GM19395 (cell line): ENCODE data around the gene IRF4.

Experiments used
- ATAC-seq: cut with Tn5 transposase; IDR thresholded peaks from one replicate; pipeline ENCODE4 v1.9.1; 2021; ENCODE audit warnings: mild to moderate bottlenecking, moderate library complexity; ENCODE audit not compliant: unreplicated experiment

Gene IRF4

DNA sequence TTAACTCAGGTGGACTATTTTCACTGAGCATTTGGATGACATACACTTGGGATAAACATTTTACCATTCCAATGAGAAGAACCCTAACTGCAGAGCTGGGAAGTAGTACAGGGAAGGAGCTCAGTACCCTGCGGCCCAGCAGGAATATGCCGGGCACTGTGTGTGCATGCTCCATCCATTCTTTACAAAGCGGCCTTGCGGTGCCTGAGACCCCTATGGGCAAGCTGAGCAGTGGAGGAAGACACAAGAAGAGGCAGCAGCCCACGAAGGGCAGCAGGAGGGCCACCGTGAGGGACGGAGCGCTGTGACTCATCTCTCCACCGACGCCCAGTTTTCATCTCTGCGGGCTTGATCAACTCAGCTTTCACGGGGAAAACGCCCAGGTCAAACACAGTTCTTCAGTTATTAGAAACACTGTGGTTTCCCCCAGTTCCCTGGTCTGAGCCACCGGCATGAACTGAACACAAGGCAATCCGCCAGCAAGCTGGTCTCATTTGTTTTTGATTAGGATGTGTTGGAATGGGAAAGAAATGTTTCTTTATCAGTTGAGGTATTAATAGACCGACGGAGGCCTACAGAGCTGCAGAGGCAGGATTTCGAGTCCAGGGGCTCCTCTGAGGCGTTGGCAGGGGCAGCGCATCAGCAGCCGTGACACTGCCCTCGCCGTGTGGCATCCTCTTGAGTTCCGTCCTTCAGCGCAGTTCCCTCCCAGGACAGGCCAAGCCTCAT is 44.9 kb downstream of the IRF4 start:
- ATAC-seq = no peak

DNA sequence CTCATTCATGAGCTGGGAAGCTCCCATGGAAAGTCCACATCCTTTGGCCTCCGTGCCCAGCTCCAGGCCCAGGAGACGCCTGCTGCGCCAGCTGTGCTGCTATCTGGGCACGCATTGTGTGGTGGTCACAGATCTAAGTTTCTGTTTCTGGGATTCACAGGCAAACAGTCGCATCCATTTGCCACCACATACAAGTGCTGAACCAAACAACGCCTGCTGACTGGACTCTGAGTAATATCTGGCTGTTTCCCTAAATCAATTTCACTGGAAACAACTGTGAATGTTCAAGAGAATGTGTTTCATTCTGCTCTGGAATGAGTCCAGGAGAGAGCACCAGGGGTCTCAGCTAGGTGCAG is 45.5 kb downstream of the IRF4 start:
- no peak for ATAC-seq

DNA sequence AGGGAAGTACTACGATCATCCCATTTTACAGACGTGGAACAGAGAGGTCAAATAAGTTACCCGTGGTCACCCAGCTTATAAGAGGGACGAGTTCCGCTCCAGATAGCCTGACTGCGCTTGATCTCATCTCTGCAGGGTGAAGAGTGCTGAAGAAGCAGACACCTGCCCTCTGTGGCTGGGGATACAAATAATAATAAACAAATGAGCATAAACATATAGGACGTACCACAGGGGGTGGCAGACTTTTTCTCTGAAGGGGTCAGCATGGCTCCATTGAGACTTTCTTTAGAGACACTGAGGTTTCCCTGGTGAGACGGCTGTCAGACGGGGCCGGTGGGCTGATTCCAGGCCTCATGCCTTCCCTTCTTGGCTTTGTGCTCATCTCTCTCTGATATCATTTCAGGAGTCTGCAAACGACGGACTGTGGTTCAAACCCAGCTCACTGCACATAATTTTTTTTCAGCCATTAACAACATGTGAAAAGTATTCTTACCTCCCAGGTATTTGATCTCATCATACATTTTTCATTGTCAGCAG is 47.1 kb downstream of the IRF4 start:
- no peak for ATAC-seq

DNA sequence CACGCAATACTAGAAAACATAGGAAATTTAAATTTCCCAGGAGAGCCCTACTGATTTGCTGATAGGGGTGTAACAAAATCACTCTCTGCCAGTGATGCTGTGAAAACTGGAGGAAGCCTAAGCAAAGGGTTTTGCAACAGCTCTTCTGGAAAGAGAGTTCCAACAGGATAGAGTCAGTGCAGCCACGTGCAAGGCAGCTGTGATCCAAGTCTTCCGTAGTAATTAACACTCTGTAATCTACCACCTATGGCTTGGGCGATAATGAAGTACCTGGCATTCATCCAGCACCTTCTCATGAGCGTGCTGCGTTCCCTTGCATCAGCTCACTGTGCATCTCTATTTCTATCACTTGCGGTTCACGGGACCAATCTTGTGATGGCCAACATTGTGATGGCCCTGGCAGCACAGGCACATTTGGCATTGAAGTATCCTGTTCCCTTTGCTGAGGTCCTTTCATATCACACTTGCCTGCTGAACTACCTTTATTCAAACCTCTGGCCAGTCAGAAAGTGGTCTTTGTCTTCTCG is 48.2 kb downstream of the IRF4 start:
- ATAC-seq = no peak

DNA sequence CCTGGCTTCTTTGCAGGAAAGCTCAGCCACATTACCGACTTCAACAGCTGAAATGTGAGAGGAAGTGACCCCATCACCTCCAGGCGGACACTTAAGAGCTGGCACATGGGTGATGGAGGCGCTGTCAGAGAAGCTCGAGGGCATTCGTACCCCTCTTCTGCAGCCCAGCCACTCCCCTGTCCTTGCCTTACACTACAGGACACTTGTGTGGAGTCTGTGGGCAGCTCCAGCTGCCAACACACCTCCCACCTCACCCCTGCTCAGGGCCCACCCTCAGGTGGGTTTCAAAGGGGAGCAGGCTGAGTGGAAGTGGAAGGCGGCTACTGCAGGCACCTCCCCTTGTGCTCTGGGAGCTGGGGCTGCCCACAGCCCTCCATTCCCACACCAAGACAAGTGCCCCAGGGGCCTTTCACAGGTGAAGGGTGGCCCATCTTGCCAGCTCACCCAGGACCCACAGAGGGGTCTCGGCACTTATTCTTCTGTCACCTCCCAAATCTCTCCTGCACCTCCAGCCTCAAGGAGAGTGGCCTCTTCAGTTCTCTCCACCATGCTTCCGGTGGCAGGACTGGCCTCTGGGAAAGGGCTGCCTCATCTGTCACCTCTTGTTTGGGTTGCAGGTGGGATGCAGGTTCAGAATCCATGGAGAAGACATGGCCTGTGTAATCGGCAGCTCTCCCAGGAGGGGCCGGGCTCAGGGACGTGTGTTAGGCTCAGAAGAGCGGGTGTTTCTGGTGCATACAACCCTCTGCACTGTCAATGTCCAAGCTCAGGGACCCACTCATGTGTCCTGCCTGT is 49.8 kb downstream of the IRF4 start:
- ATAC-seq = no peak

DNA sequence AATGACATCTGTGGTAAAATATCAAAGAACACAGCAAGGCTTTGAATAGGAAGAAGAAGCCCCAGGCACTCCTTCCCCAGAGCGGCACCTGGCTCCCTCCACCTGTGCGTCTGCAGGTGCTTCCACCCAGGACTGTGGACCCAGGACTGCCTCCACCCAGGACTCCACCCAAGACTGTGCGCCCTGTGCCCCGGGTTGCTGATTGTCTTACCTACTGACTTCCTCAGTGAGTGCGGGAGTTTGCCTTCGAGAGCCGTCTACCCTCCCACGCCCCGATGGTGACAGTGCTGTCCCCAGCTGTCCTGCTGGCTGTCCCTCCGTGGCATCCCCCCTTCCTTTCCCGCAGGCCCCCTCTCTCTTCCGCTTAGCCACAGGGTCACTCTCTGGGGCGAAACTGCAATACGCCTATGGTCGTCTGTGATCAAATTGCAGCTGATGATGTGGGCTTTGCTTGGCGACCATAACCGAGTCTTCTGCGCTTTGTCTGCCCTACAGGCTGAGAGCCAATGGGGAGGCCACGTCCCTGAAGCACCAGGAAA is 52.1 kb downstream of the IRF4 start:
- no peak for ATAC-seq

DNA sequence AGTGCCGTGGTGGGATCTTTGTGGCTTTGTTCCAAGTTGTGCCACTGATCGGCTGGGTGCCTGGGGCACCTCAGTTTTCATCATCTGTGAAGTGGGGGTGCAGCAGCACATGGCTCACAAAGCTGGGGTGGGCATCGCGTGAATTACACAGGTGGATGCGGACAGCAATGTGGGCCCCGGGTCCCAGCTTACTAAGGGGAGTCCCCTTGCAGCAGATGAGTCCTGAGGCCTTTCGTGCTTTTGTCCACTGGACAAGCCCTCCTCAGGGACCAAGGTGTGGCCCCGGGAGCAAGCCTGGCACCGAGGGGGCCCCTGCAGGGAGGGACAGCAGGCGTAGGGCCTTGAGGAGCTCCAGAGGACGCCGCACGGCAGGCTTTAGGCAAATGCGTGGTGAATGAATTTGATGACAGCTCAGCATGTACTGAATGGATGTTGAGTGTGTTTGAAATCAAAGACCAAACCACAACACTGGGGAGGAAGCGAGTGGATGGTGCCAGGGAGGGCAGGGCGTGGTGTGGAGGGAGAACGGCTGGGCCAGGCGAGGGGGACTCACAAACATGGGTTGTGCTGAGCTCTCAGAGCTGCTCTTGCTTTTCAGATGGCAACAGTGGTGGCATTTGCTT is 53.2 kb downstream of the IRF4 start:
- ATAC-seq = no peak

DNA sequence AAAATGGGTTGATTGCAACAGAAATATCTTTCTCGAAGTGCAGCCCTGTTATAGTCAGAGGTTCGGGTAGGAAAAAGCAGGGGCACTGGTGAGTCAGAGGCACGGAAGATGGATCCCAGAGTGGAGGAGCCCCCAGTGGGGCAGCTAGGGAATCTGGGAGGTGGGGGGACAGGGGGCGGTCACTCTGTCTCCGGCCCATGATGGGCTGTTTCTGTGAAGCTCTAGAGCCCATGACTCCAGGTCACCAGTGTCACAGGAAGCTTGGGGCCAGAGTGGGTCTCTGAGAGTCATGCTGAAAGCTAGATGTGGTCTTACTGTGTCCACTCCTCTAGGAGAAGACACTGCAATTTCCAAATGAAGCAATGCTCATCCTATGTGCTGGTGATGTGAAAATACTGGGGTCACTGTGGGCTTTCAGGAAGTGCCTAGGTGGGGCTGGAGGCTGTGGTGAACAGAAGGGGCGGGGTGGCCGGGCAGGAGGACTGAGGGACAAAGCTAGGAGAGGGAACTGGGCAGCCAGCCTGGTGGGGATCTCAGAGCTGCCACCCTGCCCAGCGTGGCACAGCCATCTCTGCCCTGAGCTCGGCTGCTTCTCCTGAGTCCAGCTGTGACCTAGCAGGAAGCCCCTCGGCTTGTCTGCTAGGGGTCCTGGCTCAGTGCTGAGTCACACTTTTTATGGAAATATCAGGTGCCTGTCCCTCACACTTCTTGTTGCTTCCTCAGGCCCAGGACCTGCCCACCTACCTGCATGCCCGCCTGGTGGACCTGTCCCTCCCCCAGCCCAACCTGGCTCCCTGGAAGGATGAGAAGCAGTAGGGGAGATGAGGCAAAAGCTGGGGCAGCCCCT is 54.2 kb downstream of the IRF4 start:
- no peak for ATAC-seq

DNA sequence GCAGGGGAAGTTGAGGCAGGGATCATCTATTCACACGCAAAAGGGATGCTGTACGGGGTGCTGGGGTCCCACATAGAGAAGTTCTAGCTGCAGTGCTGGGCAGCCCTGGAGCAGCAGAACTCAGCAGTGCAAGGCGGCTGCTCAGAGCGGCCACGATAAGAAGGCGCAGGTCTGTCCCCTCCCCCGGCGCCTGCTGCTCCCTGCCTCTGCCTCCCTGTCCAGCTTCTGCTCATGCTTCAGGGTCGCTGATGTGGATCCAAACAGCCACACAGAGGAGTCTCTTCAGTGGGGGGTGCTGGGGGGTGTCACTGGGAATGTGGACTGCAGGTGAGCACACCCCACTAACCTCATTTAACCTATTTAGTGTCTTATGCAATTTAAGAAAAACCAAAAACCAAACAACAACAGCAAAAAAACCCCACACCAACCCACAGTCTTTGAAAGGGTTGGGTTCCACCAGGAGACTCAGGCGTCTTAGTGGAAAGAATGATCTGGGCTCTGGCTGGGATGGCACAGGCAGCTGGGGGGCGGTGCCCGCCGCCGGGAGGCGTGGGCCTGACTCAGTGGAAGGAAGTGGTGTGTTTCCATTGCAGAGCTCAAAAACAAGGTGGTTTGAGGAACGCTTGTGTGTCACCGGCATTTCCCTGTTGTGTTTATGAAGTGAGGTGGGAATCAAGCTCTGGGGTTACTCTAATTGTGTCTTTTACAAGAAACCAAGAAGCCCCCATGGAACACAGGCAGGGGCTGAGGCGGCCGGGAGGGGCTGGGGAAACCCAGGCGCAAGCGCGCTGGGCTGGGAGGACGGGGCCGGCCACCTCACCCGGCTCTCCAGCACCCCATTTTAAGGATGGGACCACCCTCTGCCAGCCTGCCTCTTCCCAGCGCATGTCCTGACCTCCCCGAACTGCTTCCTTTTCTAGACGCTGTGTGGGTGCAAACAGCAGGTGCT is 55.1 kb downstream of the IRF4 start:
- ATAC-seq = no peak

DNA sequence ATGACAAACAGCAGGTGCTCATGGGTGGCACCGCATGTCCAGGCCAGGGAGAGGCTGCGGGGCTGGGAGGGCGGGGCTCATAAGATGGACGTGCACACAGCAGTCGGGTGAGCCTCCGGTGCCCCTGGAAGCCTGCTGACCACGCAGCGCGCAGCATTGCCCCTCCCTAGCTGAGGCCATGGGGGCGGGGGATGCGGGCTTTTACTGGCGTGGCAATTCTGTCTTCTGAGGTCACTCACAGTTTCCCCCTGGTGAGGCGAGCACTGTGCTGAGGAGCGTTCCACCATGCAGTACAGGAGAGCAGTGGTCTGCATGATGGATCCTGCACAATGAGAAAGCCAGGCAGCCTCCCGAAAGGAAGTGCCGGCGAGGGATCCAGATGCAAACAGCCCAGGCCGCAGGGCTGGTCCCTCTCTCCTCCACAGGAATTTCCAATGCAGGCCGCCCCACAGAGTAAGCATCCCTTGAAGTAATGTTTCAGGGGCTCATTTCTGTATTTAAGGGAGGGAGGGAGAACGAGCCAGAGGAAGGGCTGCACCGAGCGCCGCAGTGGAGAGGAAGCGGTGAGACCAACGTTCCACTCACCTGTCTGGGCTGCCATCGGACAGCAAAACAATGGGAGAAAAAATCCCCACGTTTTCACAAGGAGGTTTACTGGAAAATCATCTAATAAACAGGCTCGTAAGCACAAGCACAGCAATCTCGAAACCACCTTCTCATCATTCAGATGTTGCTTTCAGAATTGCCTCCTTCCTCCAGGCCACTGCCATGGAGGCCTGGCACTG is 56.0 kb downstream of the IRF4 start:
- no peak for ATAC-seq

DNA sequence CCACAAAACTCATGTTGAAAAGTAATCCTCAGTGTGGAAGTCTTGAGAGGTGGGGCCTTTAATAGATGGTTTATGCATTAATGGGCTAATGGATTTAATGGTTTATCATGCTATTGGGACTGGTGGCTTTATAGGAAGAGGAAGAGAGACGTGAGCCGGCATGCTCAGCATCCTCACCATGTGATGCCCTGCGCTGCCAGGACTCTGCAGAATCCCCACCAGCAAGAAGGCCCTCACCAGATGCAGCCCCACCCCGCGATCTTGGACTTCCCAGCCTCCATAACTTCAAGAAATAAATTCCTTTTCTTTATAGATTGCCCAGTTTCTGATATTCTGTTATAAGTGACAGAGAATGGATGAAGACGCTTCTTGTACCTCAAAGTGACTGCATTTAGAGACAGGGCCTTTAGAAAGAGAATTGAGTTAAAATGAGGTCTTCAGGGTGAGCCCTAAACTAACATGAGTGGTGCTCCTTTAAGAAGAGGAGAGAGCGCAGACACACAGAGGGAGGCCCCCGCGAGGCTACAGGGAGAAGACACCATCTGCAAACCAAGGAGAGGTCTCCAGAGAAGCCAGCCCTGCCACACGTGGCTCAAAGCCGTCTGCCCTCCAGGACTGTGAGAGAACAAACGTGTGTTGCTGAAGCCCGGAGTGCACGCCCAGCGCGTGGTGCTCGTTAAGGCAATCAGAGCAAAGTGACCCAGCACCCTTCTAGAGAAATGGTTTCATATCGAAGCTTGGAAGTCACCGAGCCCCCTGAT is 56.9 kb downstream of the IRF4 start:
- no peak for ATAC-seq

DNA sequence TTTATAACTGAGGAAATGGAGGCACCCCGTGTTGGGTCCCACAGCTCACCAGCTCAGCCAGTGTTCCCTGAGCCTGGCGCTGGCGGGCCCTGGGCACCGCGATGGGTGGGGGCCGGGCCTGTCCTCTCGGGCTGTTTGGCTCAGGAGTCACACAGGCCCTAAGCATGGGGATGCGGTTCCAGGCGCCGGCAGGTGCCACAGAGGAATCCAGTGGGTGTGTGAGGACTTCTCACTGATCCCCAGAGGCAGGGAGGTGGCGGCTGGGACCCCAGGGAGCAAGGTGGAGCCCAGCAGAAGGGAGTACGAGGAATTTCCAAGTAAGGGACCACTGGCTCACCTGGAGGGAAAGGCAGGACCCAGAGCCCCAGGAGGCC is 57.5 kb downstream of the IRF4 start:
- no peak for ATAC-seq

DNA sequence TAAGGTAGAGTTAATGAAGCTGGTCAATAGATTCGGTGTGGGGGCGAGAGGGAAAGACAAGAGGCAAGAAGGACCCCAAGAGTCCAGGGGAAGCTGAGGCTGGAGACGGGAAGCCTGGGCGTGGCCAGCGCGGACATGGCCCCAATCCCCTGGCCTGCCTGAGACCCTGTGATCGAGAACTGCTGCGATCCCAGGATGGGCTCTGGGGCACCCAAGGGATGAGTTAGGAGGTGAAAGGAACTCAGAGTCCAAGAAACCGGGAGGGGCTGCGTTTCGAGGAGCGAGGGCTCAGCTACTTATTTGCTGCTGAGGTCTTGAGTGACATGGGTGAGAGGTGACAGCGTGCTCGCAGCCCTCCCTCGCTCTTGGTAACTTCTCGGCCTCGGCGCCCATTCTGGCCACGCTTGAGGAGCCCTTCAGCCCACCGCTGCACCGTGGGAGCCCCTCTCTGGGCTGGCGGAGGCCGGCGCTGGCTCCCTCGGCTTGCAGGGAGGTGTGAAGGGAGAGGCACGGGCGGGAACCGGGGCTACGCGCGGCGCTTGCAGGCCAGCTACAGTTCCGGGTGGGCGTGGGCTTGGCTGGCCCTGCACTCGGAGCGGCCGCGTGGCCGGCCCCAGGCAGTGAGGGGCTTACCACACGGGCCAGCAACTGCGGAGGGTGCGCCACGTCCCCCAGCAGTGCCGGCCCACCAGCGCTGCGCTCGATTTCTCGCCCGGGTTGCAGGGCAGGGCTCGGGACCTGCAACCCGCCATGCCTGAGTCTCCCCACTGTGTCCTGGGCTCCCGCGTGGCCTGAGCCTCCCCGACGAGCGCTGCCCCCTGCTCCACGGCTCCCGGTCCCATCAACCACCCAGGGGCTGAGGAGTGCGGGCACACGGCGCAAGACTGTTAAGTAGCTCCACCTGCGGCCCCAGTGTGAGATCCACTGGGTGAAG is 58.2 kb downstream of the IRF4 start:
- no peak for ATAC-seq

DNA sequence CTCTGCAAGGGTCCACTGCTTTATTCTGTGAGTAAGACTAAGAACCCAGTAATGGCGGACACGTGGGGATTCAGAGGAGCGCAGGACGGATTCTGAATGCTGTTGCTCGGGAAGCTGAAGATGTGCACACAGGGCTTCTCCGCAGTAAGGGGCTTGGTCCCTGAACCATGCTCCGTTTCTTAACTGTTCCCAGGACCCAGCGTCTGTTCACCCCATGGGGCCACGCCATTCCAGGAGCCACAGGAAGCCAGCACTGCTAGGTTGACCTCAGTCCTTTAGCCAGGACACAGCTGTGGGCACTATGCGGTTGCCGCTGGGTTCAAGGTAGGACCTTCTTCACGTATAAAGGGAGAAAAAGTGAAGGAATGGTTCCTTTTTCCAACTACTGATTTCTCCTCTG is 59.8 kb downstream of the IRF4 start:
- no peak for ATAC-seq

DNA sequence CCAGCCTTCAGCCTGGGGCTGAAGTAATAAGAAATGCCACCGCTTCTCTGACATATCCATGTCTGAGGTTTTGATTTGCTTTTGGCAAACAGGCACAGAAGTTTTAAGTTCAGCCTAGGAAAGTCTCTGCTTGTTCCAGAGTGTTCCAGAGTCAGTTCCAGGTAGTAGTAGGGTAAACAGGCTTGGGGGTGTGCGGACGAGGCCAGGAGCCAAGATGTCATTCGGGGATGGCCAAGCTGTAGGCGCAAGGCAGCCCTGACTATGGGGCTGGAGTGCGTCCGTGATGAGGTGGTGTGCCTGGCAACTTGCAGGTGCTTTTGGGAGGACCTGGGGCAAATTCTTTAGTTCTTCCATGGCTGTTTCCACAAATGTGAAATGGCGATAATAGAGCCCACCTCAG is 60.3 kb downstream of the IRF4 start:
- ATAC-seq = no peak

DNA sequence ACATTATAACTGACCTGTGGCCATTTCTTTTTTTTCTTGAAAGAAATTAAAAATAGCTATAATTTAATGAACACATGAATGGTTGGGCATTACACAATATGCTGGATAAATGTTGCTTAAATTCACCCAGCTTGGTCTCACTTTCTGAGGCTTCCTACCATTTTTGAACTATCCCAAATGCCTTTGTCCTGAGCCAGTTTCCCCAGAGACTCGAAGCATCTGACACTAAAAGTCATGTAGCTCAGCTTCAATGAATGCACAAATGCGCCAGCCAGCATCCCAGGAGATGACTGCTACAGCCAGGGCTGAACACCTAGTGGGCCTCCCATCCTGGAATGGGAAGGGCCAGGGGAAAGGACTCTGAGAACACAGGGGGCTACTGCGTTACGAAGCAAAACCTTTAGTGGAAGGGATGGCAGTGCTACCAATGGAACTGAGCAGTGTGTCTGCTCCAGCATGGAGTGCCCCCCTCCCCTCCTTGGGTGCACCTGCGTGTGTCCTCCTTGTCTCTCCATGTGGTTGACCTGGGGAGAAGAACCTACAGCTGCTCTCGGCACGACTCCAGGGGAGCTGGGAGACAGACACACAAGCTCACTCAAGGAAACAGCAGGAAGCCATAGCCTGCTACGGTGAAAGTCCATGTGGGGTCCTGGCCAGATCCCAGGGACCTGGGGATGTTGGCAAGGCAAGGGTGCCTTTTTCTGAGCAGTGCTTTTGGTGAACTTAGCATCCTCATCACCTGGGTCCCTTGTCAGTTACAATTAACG is 60.9 kb downstream of the IRF4 start:
- ATAC-seq = no peak
